ENCODE measurements around the gene NXPH3.

GRCh38 chr17:49574323-49574781 is 1.3 kb upstream of the NXPH3 start:
- no peak for TF ChIP-seq CTCF (conservative IDR thresholded peaks at IDR 0.05; ENCODE audit: low read length)
- no peak for TF ChIP-seq EZH2phosphoT487 (IDR thresholded peaks at IDR 0.05; ENCODE audit: borderline replicate concordance)

All from Loucy (cell line).